ENCODE results near the gene TRIM66.

- TF ChIP-seq CTCF (IDR thresholded peaks at IDR 0.05) (no peak), ZFX (IDR thresholded peaks at IDR 0.05; ENCODE audit: borderline replicate concordance) (no peak)
Measured at GRCh38 chr11:8650401-8650990, 32.0 kb downstream of the TRIM66 start.

Measured in 22Rv1 (cell line).